Measurements from ENCODE around the gene DUSP1. TPM values are rescaled to one million over a fixed set of nuclear protein-coding genes. Genes with fewer than 3 reads are reported as not detected.

DUSP1 gene
- total RNA-seq, 2 experiments from 2014 or later = 761 to 768 TPM

GRCh38 chr5:172749881-172750633 is 20.9 kb downstream of the DUSP1 start:
- peaks cover 3 to 9% of the 10 kb centered on the region in 2 experiments for H3K9me3 ChIP-seq (ENCODE audit: control insufficient read depth in 1 of 2, insufficient read depth in 1 of 2, low read length in 2 of 2)
- H3K4me3 Mint-ChIP-seq = no peak overlapping the region
- H3K9me3 Mint-ChIP-seq = no peaks in the 10 kb centered on the region
- H3K27ac ChIP-seq (ENCODE audit: low read depth in 1 of 2, low read length in 2 of 2) = no peak overlapping the region
- ATAC-seq (ENCODE audit: poor library complexity) (no peak), DNase-seq (no peak)
- no peaks in the 10 kb centered on the region for H3K36me3 ChIP-seq (ENCODE audit: insufficient read depth, low read length)
- intact Hi-C loops (cut with DNase I, micrococcal nuclease) = loop anchor here in 1 of 2 experiments (2.0 kb wide), 1 partner anchor 17 kb away; no protein-coding TSS in a partner anchor
- H3K36me3 Mint-ChIP-seq (ENCODE audit: low read depth) = no peaks in the 10 kb centered on the region
- no peak overlapping the region for H3K27ac Mint-ChIP-seq
- ChIA-PET CTCF (no interaction called here), POLR2A (no interaction called here)
- no peaks in the 10 kb centered on the region for H3K27me3 Mint-ChIP-seq
- peaks cover 3% of the 10 kb centered on the region for H3K4me1 ChIP-seq (ENCODE audit: insufficient read depth, low read length)
- no peak for TF ChIP-seq CTCF (IDR thresholded peaks at IDR 0.05)
- H3K4me3 ChIP-seq (ENCODE audit: low read length) = no peak overlapping the region
- no peaks in the 10 kb centered on the region for H3K27me3 ChIP-seq (ENCODE audit: control insufficient read depth in 1 of 2, insufficient read depth in 2 of 2, low read length in 2 of 2)
- H3K4me1 Mint-ChIP-seq (ENCODE audit: low read depth) = no peaks in the 10 kb centered on the region

- no peak for TF ChIP-seq CTCF (IDR thresholded peaks at IDR 0.05)
- Mint-ChIP-seq H3K9me3 (no peaks in the 10 kb centered on the region), H3K36me3 (ENCODE audit: low read depth) (no peaks in the 10 kb centered on the region), H3K4me3 (no peak overlapping the region), H3K27ac (no peak overlapping the region), H3K27me3 (no peaks in the 10 kb centered on the region), H3K4me1 (ENCODE audit: low read depth) (no peaks in the 10 kb centered on the region)
- Histone ChIP-seq H3K4me3 (ENCODE audit: low read length) (no peak overlapping the region), H3K27ac (ENCODE audit: low read depth in 1 of 2, low read length in 2 of 2) (no peak overlapping the region), H3K27me3 (ENCODE audit: control insufficient read depth in 1 of 2, insufficient read depth in 2 of 2, low read length in 2 of 2) (no peaks in the 10 kb centered on the region), H3K4me1 (ENCODE audit: insufficient read depth, low read length) (peaks cover 9% of the 10 kb centered on the region), H3K9me3 (ENCODE audit: control insufficient read depth in 1 of 2, insufficient read depth in 1 of 2, low read length in 2 of 2) (peaks cover 3 to 9% of the 10 kb centered on the region in 2 experiments), H3K36me3 (ENCODE audit: insufficient read depth, low read length) (no peaks in the 10 kb centered on the region)
- CTCF ChIA-PET = no interaction called here
- intact Hi-C loops (cut with DNase I, micrococcal nuclease) = no loop called here
- POLR2A ChIA-PET = no interaction called here
- DNase-seq (no peak), ATAC-seq (ENCODE audit: poor library complexity) (no peak)
These were observed 21.9 kb downstream of the DUSP1 start for GRCh38 chr5:172749076-172749475.

- H3K9me3 ChIP-seq (ENCODE audit: control insufficient read depth in 1 of 2, insufficient read depth in 1 of 2, low read length in 2 of 2) = peaks cover 3 to 9% of the 10 kb centered on the region in 2 experiments
- DNase-seq (no peak), ATAC-seq (ENCODE audit: poor library complexity) (no peak)
- no peaks in the 10 kb centered on the region for H3K36me3 ChIP-seq (ENCODE audit: insufficient read depth, low read length)
- TF ChIP-seq CTCF (IDR thresholded peaks at IDR 0.05) = no peak
- H3K27ac ChIP-seq (ENCODE audit: low read depth in 1 of 2, low read length in 2 of 2) = no peak overlapping the region
- H3K36me3 Mint-ChIP-seq (ENCODE audit: low read depth) = no peaks in the 10 kb centered on the region
- no peaks in the 10 kb centered on the region for H3K9me3 Mint-ChIP-seq
- no peak overlapping the region for H3K27ac Mint-ChIP-seq
- POLR2A ChIA-PET = no interaction called here
- no peaks in the 10 kb centered on the region for H3K27me3 Mint-ChIP-seq
- H3K27me3 ChIP-seq (ENCODE audit: control insufficient read depth in 1 of 2, insufficient read depth in 2 of 2, low read length in 2 of 2) = no peaks in the 10 kb centered on the region
- intact Hi-C loops (cut with DNase I, micrococcal nuclease) = no loop called here
- no peak overlapping the region for H3K4me3 ChIP-seq (ENCODE audit: low read length)
- no peak overlapping the region for H3K4me3 Mint-ChIP-seq
- H3K4me1 ChIP-seq (ENCODE audit: insufficient read depth, low read length) = peaks cover 11% of the 10 kb centered on the region
- CTCF ChIA-PET = no interaction called here
- H3K4me1 Mint-ChIP-seq (ENCODE audit: low read depth) = no peaks in the 10 kb centered on the region
These were observed 22.6 kb downstream of the DUSP1 start for GRCh38 chr5:172748341-172748843.

Data from CD4-positive, alpha-beta T cell (primary cell).